ENCODE measurements around the gene ITCH.
A peak's percentile ranks its signal among the peaks of the same experiment; 100 is the strongest.

GRCh38 chr20:34522969-34523871 is 160.1 kb downstream of the ITCH start:
- TF ChIP-seq, protein P1, sequence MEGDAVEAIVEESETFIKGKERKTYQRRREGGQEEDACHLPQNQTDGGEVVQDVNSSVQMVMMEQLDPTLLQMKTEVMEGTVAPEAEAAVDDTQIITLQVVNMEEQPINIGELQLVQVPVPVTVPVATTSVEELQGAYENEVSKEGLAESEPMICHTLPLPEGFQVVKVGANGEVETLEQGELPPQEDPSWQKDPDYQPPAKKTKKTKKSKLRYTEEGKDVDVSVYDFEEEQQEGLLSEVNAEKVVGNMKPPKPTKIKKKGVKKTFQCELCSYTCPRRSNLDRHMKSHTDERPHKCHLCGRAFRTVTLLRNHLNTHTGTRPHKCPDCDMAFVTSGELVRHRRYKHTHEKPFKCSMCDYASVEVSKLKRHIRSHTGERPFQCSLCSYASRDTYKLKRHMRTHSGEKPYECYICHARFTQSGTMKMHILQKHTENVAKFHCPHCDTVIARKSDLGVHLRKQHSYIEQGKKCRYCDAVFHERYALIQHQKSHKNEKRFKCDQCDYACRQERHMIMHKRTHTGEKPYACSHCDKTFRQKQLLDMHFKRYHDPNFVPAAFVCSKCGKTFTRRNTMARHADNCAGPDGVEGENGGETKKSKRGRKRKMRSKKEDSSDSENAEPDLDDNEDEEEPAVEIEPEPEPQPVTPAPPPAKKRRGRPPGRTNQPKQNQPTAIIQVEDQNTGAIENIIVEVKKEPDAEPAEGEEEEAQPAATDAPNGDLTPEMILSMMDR (conservative IDR thresholded peaks at IDR 0.05; ENCODE audit: low read length) = peak; percentile 85
- no peak for TF ChIP-seq EZH2phosphoT487 (IDR thresholded peaks at IDR 0.05; ENCODE audit: borderline replicate concordance, low read depth, low read length)
